ENCODE results near the gene LEO1.

LEO1 gene

DNA sequence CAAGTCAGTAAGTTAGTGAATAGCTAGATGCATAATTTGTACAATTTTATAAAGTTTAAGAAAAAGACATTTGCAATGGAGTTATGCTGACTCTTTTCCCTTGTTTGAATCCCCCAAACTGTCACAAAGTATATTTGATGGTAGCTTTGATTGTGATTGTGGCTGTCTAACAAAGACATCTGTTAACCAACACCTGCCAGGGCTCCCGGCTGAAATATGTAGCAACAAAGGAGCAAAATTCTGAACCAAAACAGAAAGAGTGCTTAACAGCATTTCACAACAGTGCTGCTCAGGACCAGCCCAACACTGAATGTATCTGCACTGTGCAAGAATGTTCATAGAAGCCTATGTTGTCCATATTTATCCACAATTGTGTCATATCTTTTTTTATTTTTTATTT is 39.4 kb downstream of the LEO1 start:
- CTCF ChIA-PET, result no interaction called here
- POLR2A ChIA-PET, result no interaction called here
- DNase-seq (ENCODE audit: extremely low spot score), result no peak
- no peak for TF ChIP-seq CTBP1 (IDR thresholded peaks at IDR 0.05; ENCODE audit: borderline replicate concordance)
- no peak for TF ChIP-seq ELF4 (IDR thresholded peaks at IDR 0.05)

- TF ChIP-seq ELF4 (IDR thresholded peaks at IDR 0.05) (no peak), LEF1 (IDR thresholded peaks at IDR 0.05; ENCODE audit: borderline replicate concordance) (no peak), FOXA1 (IDR thresholded peaks at IDR 0.05) (no peak), NFRKB (IDR thresholded peaks at IDR 0.05) (no peak), L3MBTL2 (conservative IDR thresholded peaks at IDR 0.05) (no peak), BHLHE40 (IDR thresholded peaks at IDR 0.05; ENCODE audit: borderline replicate concordance) (no peak), SP1 (IDR thresholded peaks at IDR 0.05) (no peak), SUZ12 (IDR thresholded peaks at IDR 0.05) (no peak), CTBP1 (IDR thresholded peaks at IDR 0.05; ENCODE audit: borderline replicate concordance) (no peak), HDGF (IDR thresholded peaks at IDR 0.05; ENCODE audit: borderline replicate concordance) (no peak), FOXM1 (IDR thresholded peaks at IDR 0.05; ENCODE audit: borderline replicate concordance) (no peak), FOXK2 (IDR thresholded peaks at IDR 0.05) (no peak), TARDBP (IDR thresholded peaks at IDR 0.05) (no peak), ARNT (IDR thresholded peaks at IDR 0.05) (no peak), ZNF384 (IDR thresholded peaks at IDR 0.05) (no peak)
- ChIA-PET POLR2A (no interaction called here), CTCF (no interaction called here)
- DNase-seq (ENCODE audit: extremely low spot score), result no peak
Observed at GRCh38 chr15:51931638-51932037, 39.9 kb downstream of the LEO1 start.

DNA sequence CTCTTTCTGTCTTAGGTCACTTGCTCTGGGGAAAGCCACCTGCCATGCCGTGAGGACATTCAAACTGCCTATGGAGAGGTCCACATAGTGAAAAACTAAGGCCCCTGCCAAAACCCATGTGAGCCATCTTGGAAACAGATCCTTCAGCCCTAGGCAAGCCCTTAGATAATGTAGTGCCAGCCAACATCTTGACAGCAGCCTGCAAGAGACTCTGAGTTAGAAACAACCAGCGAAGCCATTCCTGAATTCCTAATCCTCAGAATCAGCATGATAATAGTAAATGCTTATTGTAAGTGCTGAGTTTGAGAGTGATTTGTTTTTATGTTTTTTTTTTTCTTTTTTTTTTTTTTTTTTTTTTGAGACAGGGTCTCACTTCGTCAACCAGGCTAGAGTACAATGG is 40.6 kb downstream of the LEO1 start:
- no peak for TF ChIP-seq FOXM1 (IDR thresholded peaks at IDR 0.05; ENCODE audit: borderline replicate concordance)
- no peak for TF ChIP-seq BHLHE40 (IDR thresholded peaks at IDR 0.05; ENCODE audit: borderline replicate concordance)
- TF ChIP-seq CTBP1 (IDR thresholded peaks at IDR 0.05; ENCODE audit: borderline replicate concordance), result no peak
- no peak for TF ChIP-seq ARNT (IDR thresholded peaks at IDR 0.05)
- TF ChIP-seq ZNF384 (IDR thresholded peaks at IDR 0.05), result no peak
- TF ChIP-seq FOXA1 (IDR thresholded peaks at IDR 0.05), result no peak
- no peak for TF ChIP-seq SUZ12 (IDR thresholded peaks at IDR 0.05)
- no peak for TF ChIP-seq FOXK2 (IDR thresholded peaks at IDR 0.05)
- no peak for TF ChIP-seq LEF1 (IDR thresholded peaks at IDR 0.05; ENCODE audit: borderline replicate concordance)
- TF ChIP-seq SP1 (IDR thresholded peaks at IDR 0.05), result no peak
- TF ChIP-seq TARDBP (IDR thresholded peaks at IDR 0.05), result no peak
- TF ChIP-seq, protein P1, sequence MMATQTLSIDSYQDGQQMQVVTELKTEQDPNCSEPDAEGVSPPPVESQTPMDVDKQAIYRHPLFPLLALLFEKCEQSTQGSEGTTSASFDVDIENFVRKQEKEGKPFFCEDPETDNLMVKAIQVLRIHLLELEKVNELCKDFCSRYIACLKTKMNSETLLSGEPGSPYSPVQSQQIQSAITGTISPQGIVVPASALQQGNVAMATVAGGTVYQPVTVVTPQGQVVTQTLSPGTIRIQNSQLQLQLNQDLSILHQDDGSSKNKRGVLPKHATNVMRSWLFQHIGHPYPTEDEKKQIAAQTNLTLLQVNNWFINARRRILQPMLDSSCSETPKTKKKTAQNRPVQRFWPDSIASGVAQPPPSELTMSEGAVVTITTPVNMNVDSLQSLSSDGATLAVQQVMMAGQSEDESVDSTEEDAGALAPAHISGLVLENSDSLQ (IDR thresholded peaks at IDR 0.05), result no peak
- TF ChIP-seq ELF4 (IDR thresholded peaks at IDR 0.05), result no peak
- no peak for TF ChIP-seq HDGF (IDR thresholded peaks at IDR 0.05; ENCODE audit: borderline replicate concordance)
- TF ChIP-seq L3MBTL2 (conservative IDR thresholded peaks at IDR 0.05), result no peak
- no peak for TF ChIP-seq NFRKB (IDR thresholded peaks at IDR 0.05)
- CTCF ChIA-PET, result no interaction called here
- DNase-seq (ENCODE audit: extremely low spot score), result no peak
- POLR2A ChIA-PET, result no interaction called here

- no peak for DNase-seq (ENCODE audit: extremely low spot score)
- TF ChIP-seq SUZ12 (IDR thresholded peaks at IDR 0.05), result no peak
- no peak for TF ChIP-seq FOXM1 (IDR thresholded peaks at IDR 0.05; ENCODE audit: borderline replicate concordance)
- no peak for TF ChIP-seq ZNF384 (IDR thresholded peaks at IDR 0.05)
- TF ChIP-seq SP1 (IDR thresholded peaks at IDR 0.05), result no peak
- TF ChIP-seq FOXK2 (IDR thresholded peaks at IDR 0.05), result no peak
- TF ChIP-seq, protein P1 (IDR thresholded peaks at IDR 0.05), result no peak
- TF ChIP-seq NFRKB (IDR thresholded peaks at IDR 0.05), result no peak
- TF ChIP-seq HDGF (IDR thresholded peaks at IDR 0.05; ENCODE audit: borderline replicate concordance), result no peak
- no peak for TF ChIP-seq L3MBTL2 (conservative IDR thresholded peaks at IDR 0.05)
- no peak for TF ChIP-seq ARNT (IDR thresholded peaks at IDR 0.05)
- no peak for TF ChIP-seq LEF1 (IDR thresholded peaks at IDR 0.05; ENCODE audit: borderline replicate concordance)
- TF ChIP-seq CTBP1 (IDR thresholded peaks at IDR 0.05; ENCODE audit: borderline replicate concordance), result no peak
- TF ChIP-seq BHLHE40 (IDR thresholded peaks at IDR 0.05; ENCODE audit: borderline replicate concordance), result no peak
- no peak for TF ChIP-seq FOXA1 (IDR thresholded peaks at IDR 0.05)
- TF ChIP-seq ELF4 (IDR thresholded peaks at IDR 0.05), result no peak
- no peak for TF ChIP-seq TARDBP (IDR thresholded peaks at IDR 0.05)
- ChIA-PET POLR2A (no interaction called here), CTCF (interaction anchor here (0.6 kb wide), 1 partner anchor 42 kb away, joined by 3 read pairs; no protein-coding TSS in a partner anchor)
Observed at GRCh38 chr15:51926809-51927208, 44.8 kb downstream of the LEO1 start.

- CTCF ChIA-PET, result no interaction called here
- no peak for DNase-seq (ENCODE audit: extremely low spot score)
- POLR2A ChIA-PET, result no interaction called here
- TF ChIP-seq SUZ12 (IDR thresholded peaks at IDR 0.05) (no peak), L3MBTL2 (conservative IDR thresholded peaks at IDR 0.05) (no peak), LEF1 (IDR thresholded peaks at IDR 0.05; ENCODE audit: borderline replicate concordance) (no peak), ZNF384 (IDR thresholded peaks at IDR 0.05) (no peak), CTBP1 (IDR thresholded peaks at IDR 0.05; ENCODE audit: borderline replicate concordance) (no peak), SP1 (IDR thresholded peaks at IDR 0.05) (no peak), ARNT (IDR thresholded peaks at IDR 0.05) (no peak), NFRKB (IDR thresholded peaks at IDR 0.05) (no peak), FOXM1 (IDR thresholded peaks at IDR 0.05; ENCODE audit: borderline replicate concordance) (no peak)
Observed at GRCh38 chr15:51924156-51925068, 47.2 kb downstream of the LEO1 start.

- peak; percentile 17 for DNase-seq (ENCODE audit: extremely low spot score)
- CTCF ChIA-PET, result interaction anchor here (0.6 to 1.3 kb wide), 7 partner anchors 54 to 335 kb away, joined by 3 to 8 read pairs (median 4); no protein-coding TSS in a partner anchor
- TF ChIP-seq HDGF (IDR thresholded peaks at IDR 0.05; ENCODE audit: borderline replicate concordance) (no peak), ARNT (IDR thresholded peaks at IDR 0.05) (no peak), FOXA1 (IDR thresholded peaks at IDR 0.05) (no peak), CTBP1 (IDR thresholded peaks at IDR 0.05; ENCODE audit: borderline replicate concordance) (no peak), LEF1 (IDR thresholded peaks at IDR 0.05; ENCODE audit: borderline replicate concordance) (no peak), ZNF384 (IDR thresholded peaks at IDR 0.05) (no peak), FOXM1 (IDR thresholded peaks at IDR 0.05; ENCODE audit: borderline replicate concordance) (no peak), NFRKB (IDR thresholded peaks at IDR 0.05) (no peak), BHLHE40 (IDR thresholded peaks at IDR 0.05; ENCODE audit: borderline replicate concordance) (no peak), L3MBTL2 (conservative IDR thresholded peaks at IDR 0.05) (no peak), FOXK2 (IDR thresholded peaks at IDR 0.05) (no peak), SUZ12 (IDR thresholded peaks at IDR 0.05) (no peak), TARDBP (IDR thresholded peaks at IDR 0.05) (no peak), ELF4 (IDR thresholded peaks at IDR 0.05) (no peak), SP1 (IDR thresholded peaks at IDR 0.05) (no peak)
- TF ChIP-seq, protein P1 (IDR thresholded peaks at IDR 0.05), result no peak
- POLR2A ChIA-PET, result no interaction called here
Observed at GRCh38 chr15:51917493-51917892, 54.1 kb downstream of the LEO1 start.
